ENCODE results near the gene WWOX.

- TF ChIP-seq, protein P1, sequence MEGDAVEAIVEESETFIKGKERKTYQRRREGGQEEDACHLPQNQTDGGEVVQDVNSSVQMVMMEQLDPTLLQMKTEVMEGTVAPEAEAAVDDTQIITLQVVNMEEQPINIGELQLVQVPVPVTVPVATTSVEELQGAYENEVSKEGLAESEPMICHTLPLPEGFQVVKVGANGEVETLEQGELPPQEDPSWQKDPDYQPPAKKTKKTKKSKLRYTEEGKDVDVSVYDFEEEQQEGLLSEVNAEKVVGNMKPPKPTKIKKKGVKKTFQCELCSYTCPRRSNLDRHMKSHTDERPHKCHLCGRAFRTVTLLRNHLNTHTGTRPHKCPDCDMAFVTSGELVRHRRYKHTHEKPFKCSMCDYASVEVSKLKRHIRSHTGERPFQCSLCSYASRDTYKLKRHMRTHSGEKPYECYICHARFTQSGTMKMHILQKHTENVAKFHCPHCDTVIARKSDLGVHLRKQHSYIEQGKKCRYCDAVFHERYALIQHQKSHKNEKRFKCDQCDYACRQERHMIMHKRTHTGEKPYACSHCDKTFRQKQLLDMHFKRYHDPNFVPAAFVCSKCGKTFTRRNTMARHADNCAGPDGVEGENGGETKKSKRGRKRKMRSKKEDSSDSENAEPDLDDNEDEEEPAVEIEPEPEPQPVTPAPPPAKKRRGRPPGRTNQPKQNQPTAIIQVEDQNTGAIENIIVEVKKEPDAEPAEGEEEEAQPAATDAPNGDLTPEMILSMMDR (IDR thresholded peaks at IDR 0.05): no peak
- TF ChIP-seq POLR2A (IDR thresholded peaks at IDR 0.05): no peak
Measured at GRCh38 chr16:78211946-78212345, 112.5 kb downstream of the WWOX start.
